Activated B cell treated with CpG ODN at 0.5 μM for 24 hours (primary cell): ENCODE results near the gene FBN2. TPM values are rescaled to one million over a fixed set of nuclear protein-coding genes. Genes with fewer than 3 reads are reported as not detected.

Experiments used
- ATAC-seq: fragments of 200-7000 bp; cut with Tn5 transposase; one replicate; pipeline ENCODE4 v1.10.0; 2021; ENCODE audit warnings: low read depth, mild to moderate bottlenecking, moderate library complexity
- CTCF ChIA-PET: fragments of 350-600 bp; sonication (Branson Sonifier 250); formaldehyde crosslinking; loops from one replicate; lab custom pipeline; 2021; ENCODE audit warnings: antibody characterized with exemption; lab: Charles Lee
- POLR2A ChIA-PET: fragments of 350-600 bp; sonication (Branson Sonifier 250); formaldehyde crosslinking; loops from one replicate; lab custom pipeline; 2021; ENCODE audit warnings: antibody characterized with exemption; lab: Charles Lee
- DNase-seq: peaks from one replicate; pipeline ENCODE4 v3.0.0; 2022
- H3K27ac Mint-ChIP-seq: one replicate; pipeline ENCODE4 v1.8.0; 2020; ENCODE audit warnings: mixed read lengths
- H3K27me3 Mint-ChIP-seq: one replicate; pipeline ENCODE4 v1.8.0; 2021; ENCODE audit warnings: mixed read lengths
- H3K36me3 Mint-ChIP-seq: one replicate; pipeline ENCODE4 v1.8.0; 2021; ENCODE audit warnings: low read depth, mixed read lengths
- H3K4me1 Mint-ChIP-seq: one replicate; pipeline ENCODE4 v1.8.0; 2021; ENCODE audit warnings: mixed read lengths
- H3K4me3 Mint-ChIP-seq: one replicate; pipeline ENCODE4 v1.8.0; 2020; ENCODE audit warnings: mild to moderate bottlenecking, mixed read lengths
- H3K9me3 Mint-ChIP-seq: one replicate; pipeline ENCODE4 v1.8.0; 2020; ENCODE audit warnings: mixed read lengths
- intact Hi-C: fragments of 100-400 bp; cut with micrococcal nuclease; formaldehyde crosslinking; loops from one replicate; pipeline ENCODE4 v1.15.1; 2024
- total RNA-seq: library from RNA; stranded (reverse); gene quantifications from 2 replicates; pipeline ENCODE4 v1.2.3, GENCODE V29; 2022
- TF ChIP-seq, protein P1 (sequence below): fragments of 200-600 bp; IDR thresholded peaks from one replicate; pipeline ENCODE4 v1.8.0; 2022; ENCODE audit warnings: antibody characterized with exemption, mild to moderate bottlenecking

Gene FBN2
- total RNA-seq, 1 donor from 2014 or later: not detected

DNA sequence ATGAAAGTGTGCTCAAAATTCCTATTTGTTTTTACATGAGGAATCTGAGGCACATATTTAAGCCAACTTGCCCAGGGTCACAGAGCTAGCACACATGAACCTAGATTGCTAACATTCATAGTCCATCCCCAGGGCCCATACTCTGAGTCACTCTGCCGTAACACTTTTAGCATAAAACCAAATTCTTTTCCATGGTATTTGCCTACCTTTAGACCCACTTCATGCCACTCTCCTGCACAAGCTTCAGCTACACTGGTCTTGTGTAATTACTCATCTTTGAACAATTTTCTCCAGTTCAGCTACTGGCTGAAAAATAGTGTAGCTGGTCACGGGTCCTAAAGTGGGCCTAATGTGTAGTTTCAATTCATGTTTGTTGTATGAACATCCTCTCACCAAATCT lies 253.8 kb downstream of the FBN2 start:
- POLR2A ChIA-PET: no interaction called here
- intact Hi-C loops: no loop called here
- Mint-ChIP-seq H3K27ac (no peak overlapping the region), H3K4me3 (no peak overlapping the region), H3K4me1 (no peaks in the 10 kb centered on the region), H3K9me3 (no peaks in the 10 kb centered on the region), H3K36me3 (no peaks in the 10 kb centered on the region), H3K27me3 (no peaks in the 10 kb centered on the region)
- DNase-seq (no peak), ATAC-seq (no peak)
- TF ChIP-seq, protein P1, sequence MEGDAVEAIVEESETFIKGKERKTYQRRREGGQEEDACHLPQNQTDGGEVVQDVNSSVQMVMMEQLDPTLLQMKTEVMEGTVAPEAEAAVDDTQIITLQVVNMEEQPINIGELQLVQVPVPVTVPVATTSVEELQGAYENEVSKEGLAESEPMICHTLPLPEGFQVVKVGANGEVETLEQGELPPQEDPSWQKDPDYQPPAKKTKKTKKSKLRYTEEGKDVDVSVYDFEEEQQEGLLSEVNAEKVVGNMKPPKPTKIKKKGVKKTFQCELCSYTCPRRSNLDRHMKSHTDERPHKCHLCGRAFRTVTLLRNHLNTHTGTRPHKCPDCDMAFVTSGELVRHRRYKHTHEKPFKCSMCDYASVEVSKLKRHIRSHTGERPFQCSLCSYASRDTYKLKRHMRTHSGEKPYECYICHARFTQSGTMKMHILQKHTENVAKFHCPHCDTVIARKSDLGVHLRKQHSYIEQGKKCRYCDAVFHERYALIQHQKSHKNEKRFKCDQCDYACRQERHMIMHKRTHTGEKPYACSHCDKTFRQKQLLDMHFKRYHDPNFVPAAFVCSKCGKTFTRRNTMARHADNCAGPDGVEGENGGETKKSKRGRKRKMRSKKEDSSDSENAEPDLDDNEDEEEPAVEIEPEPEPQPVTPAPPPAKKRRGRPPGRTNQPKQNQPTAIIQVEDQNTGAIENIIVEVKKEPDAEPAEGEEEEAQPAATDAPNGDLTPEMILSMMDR: no peak
- CTCF ChIA-PET: no interaction called here

DNA sequence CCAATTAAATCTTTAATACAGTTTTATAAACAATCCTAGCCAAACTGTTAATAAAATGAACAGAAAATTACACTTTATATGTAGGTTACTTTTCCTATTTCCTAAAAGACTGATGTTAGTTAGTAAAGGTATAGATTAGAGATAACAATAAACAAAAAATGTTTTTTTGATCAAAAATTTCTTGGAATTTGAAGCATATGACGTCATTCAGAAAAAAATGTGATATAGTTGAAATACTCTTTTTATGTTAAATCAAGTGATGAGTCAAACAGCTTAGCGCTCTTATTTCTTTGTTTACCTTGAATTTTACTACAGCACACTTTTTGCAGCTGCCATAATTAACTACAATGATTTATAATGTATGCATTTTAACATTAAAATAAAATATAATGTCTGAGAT lies 258.7 kb downstream of the FBN2 start:
- TF ChIP-seq, protein P1: no peak
- DNase-seq (no peak), ATAC-seq (no peak)
- POLR2A ChIA-PET: no interaction called here
- Mint-ChIP-seq H3K27ac (no peak overlapping the region), H3K4me3 (no peak overlapping the region), H3K36me3 (no peaks in the 10 kb centered on the region), H3K4me1 (no peaks in the 10 kb centered on the region), H3K27me3 (no peaks in the 10 kb centered on the region), H3K9me3 (no peaks in the 10 kb centered on the region)
- CTCF ChIA-PET: no interaction called here
- intact Hi-C loops: no loop called here

DNA sequence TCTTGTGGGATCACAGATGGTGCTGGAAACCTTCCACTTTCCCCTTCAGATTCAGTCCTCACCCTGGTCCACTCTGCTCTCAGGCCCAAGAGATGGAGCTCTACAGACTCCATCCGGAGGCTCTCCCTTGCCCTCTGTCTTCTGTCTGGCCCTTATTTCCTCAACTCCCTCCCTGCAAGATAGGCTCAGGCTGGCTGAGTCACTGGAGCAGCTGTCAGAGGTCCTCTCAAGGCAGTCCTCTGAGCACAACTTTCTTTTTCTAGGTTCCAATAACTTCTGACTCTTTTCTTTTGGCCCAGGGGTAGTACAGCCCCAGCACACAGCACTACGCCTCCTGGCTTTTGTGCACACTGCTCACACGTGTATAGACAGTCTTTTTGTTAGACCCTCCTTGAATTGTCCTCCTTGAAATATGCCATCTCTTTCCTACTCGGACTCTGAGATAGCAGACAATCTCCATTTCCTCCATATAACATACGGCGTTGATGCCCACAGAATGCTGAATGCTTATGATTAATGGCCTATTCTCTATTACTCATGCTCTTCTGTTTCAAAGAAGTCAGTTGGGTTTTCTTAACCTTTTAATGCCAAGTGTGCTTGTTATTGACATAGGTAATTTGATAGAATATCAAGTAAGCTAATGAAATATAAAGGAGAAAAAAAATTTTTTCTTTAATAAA lies 261.4 kb downstream of the FBN2 start:
- intact Hi-C loops: no loop called here
- ATAC-seq (no peak), DNase-seq (no peak)
- no peaks in the 10 kb centered on the region for H3K4me1 Mint-ChIP-seq
- no peaks in the 10 kb centered on the region for H3K36me3 Mint-ChIP-seq
- CTCF ChIA-PET: no interaction called here
- H3K4me3 Mint-ChIP-seq: no peak overlapping the region
- H3K9me3 Mint-ChIP-seq: no peaks in the 10 kb centered on the region
- no peaks in the 10 kb centered on the region for H3K27me3 Mint-ChIP-seq
- TF ChIP-seq, protein P1: no peak
- no peak overlapping the region for H3K27ac Mint-ChIP-seq
- POLR2A ChIA-PET: no interaction called here

DNA sequence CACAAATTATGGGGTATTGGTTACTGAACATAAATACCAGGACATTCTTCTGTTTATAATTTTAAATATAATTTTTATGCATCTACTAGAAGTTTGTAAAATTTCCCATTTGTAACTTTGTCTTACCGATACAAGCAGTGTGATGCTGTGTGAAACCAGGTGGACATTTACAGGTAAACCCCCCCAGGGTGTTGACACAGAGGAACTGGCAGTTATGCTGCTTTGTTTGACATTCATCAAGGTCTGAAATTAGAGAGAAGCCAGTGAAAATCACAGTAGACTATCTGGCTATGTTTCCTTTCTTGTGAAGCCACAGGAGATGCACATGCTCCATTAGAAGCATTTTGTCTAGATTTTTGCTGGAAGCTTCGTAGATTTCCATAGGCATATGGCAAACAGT lies 263.6 kb downstream of the FBN2 start:
- DNase-seq: no peak
- intact Hi-C loops: no loop called here
- ATAC-seq: no peak
- TF ChIP-seq, protein P1: no peak
- H3K4me1 Mint-ChIP-seq: no peaks in the 10 kb centered on the region
- H3K36me3 Mint-ChIP-seq: no peaks in the 10 kb centered on the region
- H3K4me3 Mint-ChIP-seq: no peak overlapping the region
- H3K27ac Mint-ChIP-seq: no peak overlapping the region
- CTCF ChIA-PET: no interaction called here
- POLR2A ChIA-PET: no interaction called here
- no peaks in the 10 kb centered on the region for H3K9me3 Mint-ChIP-seq
- H3K27me3 Mint-ChIP-seq: peaks cover 3% of the 10 kb centered on the region

DNA sequence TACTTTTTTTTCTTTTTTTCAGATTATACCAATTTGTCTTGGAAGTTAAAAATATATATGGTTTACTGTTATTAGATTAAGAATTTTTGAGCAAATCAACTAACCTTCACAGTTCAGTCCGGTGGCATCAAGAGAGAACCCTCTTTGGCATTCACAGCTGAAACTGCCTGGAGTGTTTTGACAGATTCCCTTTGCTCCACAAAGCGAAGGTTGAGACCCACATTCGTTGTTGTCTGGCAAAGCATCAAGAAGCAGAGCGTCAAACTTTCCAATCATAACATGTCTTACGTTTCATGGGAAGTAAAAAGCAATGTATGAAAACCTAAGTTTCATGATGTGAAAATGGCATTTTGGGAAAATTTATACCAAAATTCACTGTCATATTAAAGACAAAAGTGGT lies 264.3 kb downstream of the FBN2 start:
- H3K36me3 Mint-ChIP-seq: no peaks in the 10 kb centered on the region
- DNase-seq: no peak
- no peak overlapping the region for H3K4me3 Mint-ChIP-seq
- ChIA-PET POLR2A (no interaction called here), CTCF (no interaction called here)
- ATAC-seq: no peak
- H3K9me3 Mint-ChIP-seq: no peaks in the 10 kb centered on the region
- H3K4me1 Mint-ChIP-seq: no peaks in the 10 kb centered on the region
- TF ChIP-seq, protein P1: no peak
- intact Hi-C loops: no loop called here
- peaks cover 3% of the 10 kb centered on the region for H3K27me3 Mint-ChIP-seq
- no peak overlapping the region for H3K27ac Mint-ChIP-seq
